ENCODE results near the gene OSBPL3. TPM values are rescaled to one million over a fixed set of nuclear protein-coding genes. Genes with fewer than 3 reads are reported as not detected.

The OSBPL3 gene
- total RNA-seq, 1 experiment from 2014 or later, result 36.8 TPM

- CTCF ChIA-PET, result no interaction called here
Measured at GRCh38 chr7:24939416-24939815, 40.6 kb downstream of the OSBPL3 start.

More at GRCh38 chr7:24939416-24939815, 40.6 kb downstream of the OSBPL3 start:
- Histone ChIP-seq H3K4me3 (replicated peaks in 1 of 2; ENCODE audit: low read depth in 1 of 2, low read length in 2 of 2) (no peak overlapping the region), H3K27ac (ENCODE audit: low read depth, low read length) (no peak overlapping the region), H3K4me2 (ENCODE audit: low read length) (no peak overlapping the region), H2AFZ (ENCODE audit: low read depth, low read length, poor library complexity, severe bottlenecking) (no peak overlapping the region), H3K36me3 (ENCODE audit: control insufficient read depth in 1 of 2, insufficient read depth in 2 of 2, low read length in 2 of 2) (peaks cover 0 to 5% of the 10 kb centered on the region in 2 experiments; a peak in 1 of 4 replicates), H3K79me2 (ENCODE audit: insufficient read depth, low read length) (peaks cover 96% of the 10 kb centered on the region), H3K9me2 (ENCODE audit: insufficient read depth) (no peaks in the 10 kb centered on the region), H4K20me1 (ENCODE audit: insufficient read depth) (peaks cover 7% of the 10 kb centered on the region; the same call in 1 of the 2 replicates), H3K9ac (ENCODE audit: low read length) (no peak overlapping the region), H3K27me3 (ENCODE audit: insufficient read depth, low read length) (no peaks in the 10 kb centered on the region), H3K9me3 (ENCODE audit: control insufficient read depth in 1 of 2, insufficient read depth in 1 of 2, low read depth in 1 of 2, low read length in 2 of 2) (no peaks in the 10 kb centered on the region), H3K4me1 (ENCODE audit: control insufficient read depth in 1 of 2, insufficient read depth in 2 of 2, low read length in 2 of 2) (no peaks in the 10 kb centered on the region; a peak in 1 of 4 replicates)
- no peak for TF ChIP-seq ELF1 (IDR thresholded peaks at IDR 0.05; ENCODE audit: borderline replicate concordance, low read depth)
- no peak for TF ChIP-seq TCF7L2 (IDR thresholded peaks at IDR 0.05; ENCODE audit: borderline replicate concordance, extremely low read depth, insufficient read depth, insufficient read length)
- no peak for TF ChIP-seq ZNF274 (IDR thresholded peaks at IDR 0.05; ENCODE audit: low read depth, low read length)
- TF ChIP-seq CTCF (IDR thresholded peaks at IDR 0.05 in 2 of 3, conservative IDR thresholded peaks at IDR 0.05 in 1 of 3; ENCODE audit: borderline replicate concordance in 1 of 3, insufficient read depth in 1 of 3, low read depth in 2 of 3, low read length in 2 of 3), result no peak
- no peak for TF ChIP-seq EGR1 (IDR thresholded peaks at IDR 0.05; ENCODE audit: low read depth)
- TF ChIP-seq YY1 (IDR thresholded peaks at IDR 0.05; ENCODE audit: extremely low read depth, insufficient replicate concordance, low read depth, low read length), result no peak
- no peak for TF ChIP-seq SRF (IDR thresholded peaks at IDR 0.05; ENCODE audit: low read depth)
- ChIA-PET RAD21 (ENCODE audit: low non-redundant PET in 1 of 2, low total read pairs in 2 of 2, uncharacterized antibody in 2 of 2, unreplicated experiment in 2 of 2) (no interaction called here), POLR2A (no interaction called here)
- DNase-seq (ENCODE audit: low read depth, low spot score) (no peak), ATAC-seq (no peak)
- BruUV-seq (replicated peaks), result no TSS peak
- intact Hi-C loops (cut with micrococcal nuclease), result no loop called here

Data from HCT116 (cell line).